ENCODE measurements around the gene PLA2G4D.

Gene PLA2G4D

DNA sequence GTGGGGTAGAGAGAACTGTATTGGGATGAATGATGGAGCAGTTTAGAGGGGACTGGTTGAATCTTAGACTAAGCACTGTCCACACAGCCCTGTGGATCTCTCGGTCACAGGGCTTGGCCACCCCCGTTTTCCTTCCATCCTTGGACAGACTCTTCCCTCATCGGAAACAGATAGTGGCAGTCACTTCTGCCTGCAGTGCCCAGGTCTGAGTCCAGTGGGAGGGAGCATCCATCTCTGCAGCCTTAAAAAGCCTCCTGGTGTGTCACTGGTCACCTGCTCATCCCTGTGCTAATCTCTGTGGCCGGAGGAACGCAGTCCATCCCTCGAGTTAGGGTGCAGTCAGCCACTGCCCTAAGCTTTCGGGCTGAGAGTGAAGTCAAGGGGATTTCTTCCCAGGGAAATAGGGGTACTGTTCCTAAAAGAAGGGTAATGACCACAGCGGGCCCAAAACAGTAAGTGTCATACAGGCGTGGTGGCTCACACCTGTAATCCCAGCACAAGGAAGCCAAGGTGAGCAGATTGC is 32.0 kb downstream of the PLA2G4D start:
- Histone ChIP-seq H3K4me1 (ENCODE audit: insufficient read depth, low read length, severe bottlenecking) (peaks cover 8% of the 10 kb centered on the region), H3K36me3 (ENCODE audit: insufficient read depth, low read length) (no peaks in the 10 kb centered on the region; the same call in 1 of the 2 replicates), H3K27ac (ENCODE audit: low read depth, low read length, poor library complexity, severe bottlenecking) (no peak overlapping the region), H3K4me2 (ENCODE audit: low read length) (no peak overlapping the region), H2AFZ (ENCODE audit: low read length) (no peak overlapping the region), H3K9me2 (ENCODE audit: low read depth, low read length) (no peaks in the 10 kb centered on the region), H3K9ac (ENCODE audit: low read length) (no peak overlapping the region), H3K4me3 (ENCODE audit: low read depth, low read length, poor library complexity, severe bottlenecking) (no peak overlapping the region), H3K9me3 (ENCODE audit: low read length) (no peaks in the 10 kb centered on the region), H3F3A (ENCODE audit: insufficient read depth, low read length) (no peaks in the 10 kb centered on the region), H4K20me1 (ENCODE audit: insufficient read depth, low read length) (no peaks in the 10 kb centered on the region), H3K27me3 (ENCODE audit: insufficient read depth, low read length) (no peaks in the 10 kb centered on the region; the same call in 1 of the 2 replicates), H3K79me2 (ENCODE audit: insufficient read depth, low read length) (no peaks in the 10 kb centered on the region)
- TF ChIP-seq, protein P1, sequence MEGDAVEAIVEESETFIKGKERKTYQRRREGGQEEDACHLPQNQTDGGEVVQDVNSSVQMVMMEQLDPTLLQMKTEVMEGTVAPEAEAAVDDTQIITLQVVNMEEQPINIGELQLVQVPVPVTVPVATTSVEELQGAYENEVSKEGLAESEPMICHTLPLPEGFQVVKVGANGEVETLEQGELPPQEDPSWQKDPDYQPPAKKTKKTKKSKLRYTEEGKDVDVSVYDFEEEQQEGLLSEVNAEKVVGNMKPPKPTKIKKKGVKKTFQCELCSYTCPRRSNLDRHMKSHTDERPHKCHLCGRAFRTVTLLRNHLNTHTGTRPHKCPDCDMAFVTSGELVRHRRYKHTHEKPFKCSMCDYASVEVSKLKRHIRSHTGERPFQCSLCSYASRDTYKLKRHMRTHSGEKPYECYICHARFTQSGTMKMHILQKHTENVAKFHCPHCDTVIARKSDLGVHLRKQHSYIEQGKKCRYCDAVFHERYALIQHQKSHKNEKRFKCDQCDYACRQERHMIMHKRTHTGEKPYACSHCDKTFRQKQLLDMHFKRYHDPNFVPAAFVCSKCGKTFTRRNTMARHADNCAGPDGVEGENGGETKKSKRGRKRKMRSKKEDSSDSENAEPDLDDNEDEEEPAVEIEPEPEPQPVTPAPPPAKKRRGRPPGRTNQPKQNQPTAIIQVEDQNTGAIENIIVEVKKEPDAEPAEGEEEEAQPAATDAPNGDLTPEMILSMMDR (IDR thresholded peaks at IDR 0.05; ENCODE audit: low read length): no peak
- TF ChIP-seq EZH2 (IDR thresholded peaks at IDR 0.05; ENCODE audit: borderline replicate concordance, low read length): no peak

DNA sequence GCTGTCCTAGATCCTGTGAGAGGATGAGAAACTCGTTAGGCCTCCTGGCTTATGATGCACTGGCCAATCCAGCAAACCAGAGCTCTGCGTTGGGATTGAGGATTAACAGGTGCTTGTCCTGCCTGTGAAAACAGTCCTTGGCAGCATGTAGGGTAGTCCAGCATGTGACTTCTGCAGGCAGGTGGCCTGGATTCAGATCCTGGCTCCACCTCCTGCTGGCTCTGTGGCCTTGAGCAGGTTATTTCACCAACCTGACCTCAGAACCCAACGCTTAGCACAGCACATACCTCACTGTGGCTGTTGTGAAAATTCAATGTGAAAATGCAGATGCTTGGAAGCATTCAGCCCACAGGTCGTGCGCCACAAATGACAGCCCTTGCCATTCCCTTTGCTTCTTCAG is 33.6 kb downstream of the PLA2G4D start:
- no peak for TF ChIP-seq EZH2 (IDR thresholded peaks at IDR 0.05; ENCODE audit: borderline replicate concordance, low read length)
- TF ChIP-seq, protein P1 (IDR thresholded peaks at IDR 0.05; ENCODE audit: low read length): no peak
- H3K9me2 ChIP-seq (ENCODE audit: low read depth, low read length): no peaks in the 10 kb centered on the region
- no peaks in the 10 kb centered on the region for H3K36me3 ChIP-seq (ENCODE audit: insufficient read depth, low read length)
- H3K27me3 ChIP-seq (ENCODE audit: insufficient read depth, low read length): no peaks in the 10 kb centered on the region; the same call in 1 of the 2 replicates
- no peak overlapping the region for H3K9ac ChIP-seq (ENCODE audit: low read length)
- no peaks in the 10 kb centered on the region for H3K9me3 ChIP-seq (ENCODE audit: low read length)
- no peaks in the 10 kb centered on the region for H3F3A ChIP-seq (ENCODE audit: insufficient read depth, low read length)
- H3K4me1 ChIP-seq (ENCODE audit: insufficient read depth, low read length, severe bottlenecking): peaks cover 8% of the 10 kb centered on the region
- no peak overlapping the region for H3K4me2 ChIP-seq (ENCODE audit: low read length)
- no peaks in the 10 kb centered on the region for H3K79me2 ChIP-seq (ENCODE audit: insufficient read depth, low read length)
- no peak overlapping the region for H3K4me3 ChIP-seq (ENCODE audit: low read depth, low read length, poor library complexity, severe bottlenecking)
- no peaks in the 10 kb centered on the region for H4K20me1 ChIP-seq (ENCODE audit: insufficient read depth, low read length)
- no peak overlapping the region for H3K27ac ChIP-seq (ENCODE audit: low read depth, low read length, poor library complexity, severe bottlenecking)
- H2AFZ ChIP-seq (ENCODE audit: low read length): no peak overlapping the region

DNA sequence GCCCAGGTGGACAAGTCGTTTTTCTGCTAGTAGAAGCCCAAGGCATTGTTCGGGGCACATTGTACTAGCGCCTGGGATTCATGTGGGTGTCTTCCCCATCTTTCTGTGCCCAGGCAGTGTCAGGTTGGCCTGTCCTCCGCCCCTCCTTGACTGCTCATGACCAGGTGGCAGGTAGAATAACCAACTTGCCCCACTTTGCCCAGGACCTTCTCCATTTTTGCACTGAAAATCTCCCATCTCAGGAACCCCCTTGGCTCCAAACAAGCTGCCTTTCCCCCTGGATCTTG is 33.9 kb downstream of the PLA2G4D start:
- no peak for TF ChIP-seq EZH2 (IDR thresholded peaks at IDR 0.05; ENCODE audit: borderline replicate concordance, low read length)
- TF ChIP-seq, protein P1 (IDR thresholded peaks at IDR 0.05; ENCODE audit: low read length): no peak
- Histone ChIP-seq H3K4me1 (ENCODE audit: insufficient read depth, low read length, severe bottlenecking) (peaks cover 7% of the 10 kb centered on the region), H3K36me3 (ENCODE audit: insufficient read depth, low read length) (no peaks in the 10 kb centered on the region), H3K9me3 (ENCODE audit: low read length) (no peaks in the 10 kb centered on the region), H3K9me2 (ENCODE audit: low read depth, low read length) (no peaks in the 10 kb centered on the region), H3K27ac (ENCODE audit: low read depth, low read length, poor library complexity, severe bottlenecking) (no peak overlapping the region), H2AFZ (ENCODE audit: low read length) (no peak overlapping the region), H3K4me3 (ENCODE audit: low read depth, low read length, poor library complexity, severe bottlenecking) (no peak overlapping the region), H3K9ac (ENCODE audit: low read length) (no peak overlapping the region), H3K4me2 (ENCODE audit: low read length) (no peak overlapping the region), H3K27me3 (ENCODE audit: insufficient read depth, low read length) (no peaks in the 10 kb centered on the region; the same call in 1 of the 2 replicates), H3F3A (ENCODE audit: insufficient read depth, low read length) (no peaks in the 10 kb centered on the region), H3K79me2 (ENCODE audit: insufficient read depth, low read length) (no peaks in the 10 kb centered on the region), H4K20me1 (ENCODE audit: insufficient read depth, low read length) (no peaks in the 10 kb centered on the region)
